NCI-H187 (cell line): ENCODE results near the gene COL28A1.
A peak's percentile ranks its signal among the peaks of the same experiment; 100 is the strongest.
"Not testable (repeated sequence)": the region's sequence is repeated elsewhere in the genome, so short reads cannot be mapped to it uniquely, and the experiment has no call there.

Experiments
- DNase-seq, 2 experiments: peaks; one replicate each; lab custom pipeline; 2025; lab: John Stamatoyannopoulos, UW

Gene COL28A1

DNA sequence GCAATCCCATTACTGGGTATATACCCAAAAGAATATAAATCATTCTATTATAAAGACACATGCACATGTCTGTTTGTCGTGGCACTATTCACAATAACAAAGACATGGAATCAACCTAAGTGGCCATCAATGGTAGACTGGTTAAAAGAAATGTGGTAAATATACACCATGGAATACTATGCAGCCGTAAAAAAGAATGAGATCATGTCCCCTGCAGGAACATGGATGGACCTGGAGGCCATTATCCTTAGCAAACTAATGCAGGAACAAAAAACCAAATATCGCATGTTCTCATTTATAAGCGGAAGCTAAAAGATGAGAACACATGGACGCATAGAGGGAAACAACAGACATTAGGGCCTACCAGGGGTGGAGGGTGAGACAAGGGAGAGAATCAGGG lies 25.9 kb upstream of the COL28A1 start:
- DNase-seq = not testable (repeated sequence)

DNA sequence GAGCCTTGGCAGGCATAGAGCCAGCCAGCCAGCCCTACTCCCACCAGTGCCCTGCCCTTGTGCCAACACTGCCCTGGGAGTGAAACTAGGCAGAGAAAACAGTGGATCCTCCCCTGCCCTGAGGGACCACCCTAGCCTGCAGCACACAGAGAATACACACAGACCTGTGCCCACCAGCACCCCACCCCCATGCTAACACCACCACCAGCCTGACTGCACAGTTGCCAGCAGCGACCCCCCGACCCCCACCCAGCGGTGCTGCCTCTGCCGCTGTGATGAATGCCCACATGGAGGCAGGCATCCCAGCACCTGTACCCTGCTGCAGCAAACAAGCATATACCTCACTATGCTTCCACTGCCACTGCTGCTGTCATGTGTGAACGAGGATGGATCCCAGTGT lies 21.6 kb upstream of the COL28A1 start:
- DNase-seq = no peak

- DNase-seq = no peak
These were observed 21.2 kb upstream of the COL28A1 start for GRCh38 chr7:7556852-7557251.

DNA sequence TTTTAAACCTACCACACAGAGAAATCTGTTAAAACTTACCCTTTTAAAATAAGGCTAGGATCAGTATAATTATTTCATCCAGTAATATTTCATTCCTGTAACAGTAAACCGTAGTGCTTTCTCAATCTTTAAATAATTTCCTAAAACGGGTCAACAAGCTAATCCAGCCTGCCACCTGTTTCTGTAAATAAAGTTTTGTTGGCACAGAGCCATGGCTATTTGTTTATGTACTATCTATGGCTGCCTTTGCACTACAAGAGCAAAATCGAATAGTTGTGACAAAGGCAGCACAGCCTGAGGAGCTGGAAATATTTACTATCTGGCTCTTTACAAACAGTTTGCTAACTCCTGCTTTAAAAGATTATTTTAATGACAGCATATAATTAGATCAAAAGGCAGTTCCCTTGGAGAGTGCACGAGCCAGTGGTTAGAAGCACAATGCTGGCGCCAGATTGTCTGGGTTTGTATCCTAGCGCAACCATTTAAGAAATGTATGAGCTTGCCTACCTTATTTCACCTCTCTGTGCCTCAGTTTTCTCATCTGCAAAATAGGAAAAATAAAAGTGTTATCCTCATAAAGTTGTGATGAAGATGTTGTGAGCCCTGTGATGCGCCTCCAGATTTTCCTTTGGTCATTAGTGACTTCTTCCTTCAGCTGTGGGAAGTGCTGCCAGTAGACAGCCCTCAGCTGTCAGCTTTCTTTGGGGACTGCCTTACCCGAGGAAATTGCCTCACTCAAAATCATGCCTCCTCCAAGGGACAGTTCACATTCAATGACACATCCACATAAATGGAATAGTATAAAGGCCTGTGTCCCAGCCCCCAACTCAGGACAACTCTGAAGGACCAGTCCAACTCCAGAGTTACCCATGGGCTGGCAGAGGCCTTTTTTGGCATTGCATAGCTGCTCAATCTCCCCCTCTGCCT lies 19.2 kb upstream of the COL28A1 start:
- DNase-seq = no peak

- DNase-seq = no peak
These were observed 18.4 kb upstream of the COL28A1 start for GRCh38 chr7:7554021-7554432.

DNA sequence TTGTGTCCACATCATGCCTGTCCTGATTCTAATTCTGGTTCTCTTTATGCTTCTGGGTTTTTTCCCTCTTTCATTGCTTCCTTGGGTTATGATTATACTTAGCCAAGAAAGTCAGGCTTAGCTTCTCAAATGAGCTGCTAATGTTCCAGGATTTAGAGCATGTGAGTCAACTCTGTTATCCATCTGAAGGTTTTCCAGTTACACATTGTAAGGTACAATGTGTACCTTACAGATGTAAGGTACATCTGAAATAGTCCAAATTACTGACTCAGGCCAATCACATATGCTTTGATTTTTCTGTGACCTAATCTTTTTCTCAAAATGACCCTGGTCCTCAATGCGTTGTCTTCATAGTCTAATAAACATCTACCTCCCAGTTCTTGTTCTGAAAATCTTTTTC lies 17.7 kb upstream of the COL28A1 start:
- no peak for DNase-seq

- no peak for DNase-seq
These were observed 16.5 kb upstream of the COL28A1 start for GRCh38 chr7:7552199-7552598.

DNA sequence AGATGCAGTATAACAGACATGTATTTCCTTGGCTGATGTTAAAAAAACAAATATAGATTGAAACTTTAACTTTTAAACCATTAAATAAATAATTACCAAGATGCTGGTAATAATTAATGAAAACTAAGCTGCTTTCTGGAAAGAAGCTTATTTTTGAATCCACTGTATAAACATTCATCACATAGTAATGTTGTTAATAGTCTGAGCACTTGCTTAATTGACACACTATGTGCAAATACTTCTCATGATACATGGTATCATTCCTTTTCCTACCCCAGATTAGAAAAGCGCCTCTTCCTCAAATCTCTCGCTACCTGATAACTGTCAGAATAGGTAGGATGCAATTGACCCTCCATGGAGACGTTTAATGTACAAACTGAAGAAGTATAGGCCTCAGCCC lies 15.0 kb upstream of the COL28A1 start:
- DNase-seq = no peak

DNA sequence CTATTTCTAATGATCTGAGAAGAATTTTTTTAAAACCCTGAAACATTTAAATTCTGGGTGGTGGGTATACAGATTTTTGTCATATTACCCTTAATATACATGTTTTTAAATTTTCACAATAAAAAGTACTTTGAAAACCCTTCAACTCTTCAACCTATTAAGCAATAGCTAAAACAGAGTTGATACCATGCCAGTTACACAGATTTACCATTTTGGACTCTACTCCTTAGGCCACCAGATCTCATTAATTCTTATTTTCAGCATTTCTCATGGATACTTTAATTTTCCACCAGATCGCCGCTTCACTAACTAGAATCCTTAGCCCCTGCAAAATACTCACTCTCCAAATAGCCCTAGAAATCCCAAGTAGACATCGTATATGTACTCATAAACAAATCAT lies 12.7 kb upstream of the COL28A1 start:
- DNase-seq = no peak

GRCh38 chr7:7542251-7542835 lies 6.7 kb upstream of the COL28A1 start:
- DNase-seq = no peak

DNA sequence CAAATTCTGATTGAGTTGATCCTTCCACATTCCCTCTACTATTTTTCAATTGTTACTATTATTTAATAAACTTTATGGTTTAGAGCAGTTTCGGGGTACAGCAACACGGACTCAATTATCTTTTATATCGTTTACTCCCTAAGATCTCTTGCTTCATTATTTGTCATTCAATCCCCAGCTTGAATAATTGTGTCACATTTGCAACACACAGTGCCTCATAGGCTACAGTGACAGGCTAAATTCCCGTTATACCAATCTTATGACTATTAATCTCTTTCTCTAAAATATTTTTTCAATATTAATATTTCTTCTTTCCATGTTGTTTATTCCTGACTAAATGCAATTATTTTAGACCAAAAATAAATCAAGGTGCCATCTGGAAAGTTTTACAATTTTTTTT lies 4.0 kb upstream of the COL28A1 start:
- no peak for DNase-seq

DNA sequence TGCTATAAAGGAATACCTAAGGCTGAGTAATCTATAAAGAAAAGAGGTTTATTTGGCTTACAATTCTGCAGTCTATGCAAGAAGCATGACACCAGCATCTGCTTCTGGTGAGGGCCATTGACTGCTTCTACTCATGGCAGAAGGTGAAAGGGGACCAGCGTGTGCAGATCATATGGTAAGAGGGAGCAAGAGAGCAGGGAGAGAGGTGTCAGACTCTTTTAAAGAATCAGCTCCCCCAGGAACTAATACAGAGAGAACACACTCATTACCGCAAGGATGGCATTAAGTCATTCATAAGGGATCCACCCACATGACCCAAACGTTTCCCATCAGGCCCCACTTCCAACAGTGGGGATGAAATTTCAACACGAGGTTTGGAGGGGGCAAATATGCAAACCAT lies 3.5 kb upstream of the COL28A1 start:
- no peak for DNase-seq

GRCh38 chr7:7537711-7538110 lies 2.0 kb upstream of the COL28A1 start:
- no peak for DNase-seq

DNA sequence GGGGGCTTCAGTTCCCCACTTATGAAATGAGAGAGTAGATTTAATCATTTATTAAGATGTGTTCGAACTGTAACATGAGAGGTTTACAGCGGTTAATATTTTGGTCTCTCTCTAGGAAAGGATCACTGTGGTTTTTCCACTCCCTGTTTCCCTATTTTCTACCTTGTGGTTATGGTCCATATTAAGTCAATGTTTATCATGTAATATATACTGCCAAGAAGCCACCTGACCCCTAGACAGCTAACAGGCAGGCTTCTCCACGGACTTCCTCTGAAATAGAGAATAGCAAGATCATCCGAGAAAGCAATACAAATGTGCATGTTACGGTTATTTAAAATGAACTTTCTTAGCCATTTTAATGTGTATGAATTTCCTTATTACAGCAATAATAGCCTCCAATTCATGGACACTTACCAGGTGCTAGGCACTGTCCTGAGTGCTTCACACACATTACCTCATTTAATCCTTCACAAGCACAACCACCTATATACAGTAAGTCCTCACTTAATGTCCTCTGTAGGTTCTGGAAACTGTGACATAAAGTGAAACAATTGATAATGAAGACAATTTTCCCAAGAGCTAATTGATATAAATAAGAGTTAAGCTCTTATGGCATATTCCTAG lies 835 bp upstream of the COL28A1 start:
- DNase-seq = no peak

DNA sequence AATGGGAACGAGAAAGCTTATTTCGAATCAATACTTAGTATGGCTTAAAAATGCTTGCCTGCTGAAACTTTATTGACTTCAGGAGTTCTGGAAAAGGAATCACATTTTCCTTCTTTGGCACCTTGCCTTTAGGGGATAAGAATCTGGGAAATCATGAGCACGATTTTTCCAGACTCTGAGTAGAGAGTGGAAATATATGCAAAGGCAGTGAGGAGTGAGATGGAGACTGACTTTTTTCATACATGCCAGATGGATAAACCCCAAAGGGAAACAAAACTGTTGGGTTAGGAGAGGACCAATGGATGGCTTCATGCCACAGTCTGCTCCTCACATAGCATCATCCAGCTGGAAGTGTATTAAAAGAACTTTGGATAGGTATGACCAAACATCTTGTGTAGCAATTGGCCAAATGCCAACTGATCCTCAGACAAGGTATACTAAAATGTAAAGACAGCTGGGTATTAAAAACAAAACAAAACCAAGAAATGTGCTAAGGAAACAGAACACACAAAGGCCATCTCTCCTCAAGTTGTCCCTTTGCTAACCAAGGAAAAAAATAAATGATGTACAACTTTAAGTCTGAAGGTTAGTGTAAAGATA lies 1.7 kb downstream of the COL28A1 start:
- no peak for DNase-seq

DNA sequence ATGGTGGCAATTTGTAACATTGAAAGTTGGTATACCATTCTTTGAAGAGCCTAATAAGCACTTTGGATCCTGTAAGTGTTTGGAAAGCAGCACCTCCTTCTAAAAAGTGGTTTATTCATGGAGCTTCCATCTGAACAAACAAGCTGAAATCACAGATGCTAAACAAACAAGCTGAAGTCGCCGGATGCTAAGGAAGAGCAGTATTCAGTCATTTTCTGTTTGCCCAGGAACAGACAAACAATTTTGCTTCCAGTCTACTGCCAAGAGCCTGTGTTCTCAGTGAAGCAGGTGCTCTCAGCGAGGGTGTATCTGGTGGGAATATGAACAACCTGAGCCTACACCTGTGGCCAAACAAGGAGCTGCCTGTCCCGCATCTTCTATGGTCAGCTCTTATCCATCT lies 6.3 kb downstream of the COL28A1 start:
- peak; percentile 11 to 32 for DNase-seq

- no peak for DNase-seq
These were observed 8.6 kb downstream of the COL28A1 start for GRCh38 chr7:7527047-7527446.

DNA sequence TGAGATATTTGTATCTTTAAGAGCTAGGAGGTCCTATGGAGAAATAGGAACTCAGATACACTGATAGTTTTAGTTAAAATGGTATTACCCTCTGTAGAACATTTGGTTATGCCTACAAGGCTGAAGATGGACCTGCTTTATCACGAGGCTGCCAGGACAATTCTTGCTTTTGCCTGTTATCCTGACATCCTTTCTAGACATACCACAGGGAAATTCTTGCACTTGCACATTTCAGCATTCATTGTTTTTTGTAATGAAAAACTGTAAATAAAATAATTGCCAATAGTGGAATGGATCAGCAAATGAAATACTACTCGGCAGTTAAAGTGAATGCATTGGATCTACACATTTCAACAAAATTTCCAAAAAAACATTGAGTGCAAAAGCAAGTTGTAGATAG lies 9.7 kb downstream of the COL28A1 start:
- no peak for DNase-seq

- no peak for DNase-seq
These were observed 11.6 kb downstream of the COL28A1 start for GRCh38 chr7:7524121-7524520.

DNA sequence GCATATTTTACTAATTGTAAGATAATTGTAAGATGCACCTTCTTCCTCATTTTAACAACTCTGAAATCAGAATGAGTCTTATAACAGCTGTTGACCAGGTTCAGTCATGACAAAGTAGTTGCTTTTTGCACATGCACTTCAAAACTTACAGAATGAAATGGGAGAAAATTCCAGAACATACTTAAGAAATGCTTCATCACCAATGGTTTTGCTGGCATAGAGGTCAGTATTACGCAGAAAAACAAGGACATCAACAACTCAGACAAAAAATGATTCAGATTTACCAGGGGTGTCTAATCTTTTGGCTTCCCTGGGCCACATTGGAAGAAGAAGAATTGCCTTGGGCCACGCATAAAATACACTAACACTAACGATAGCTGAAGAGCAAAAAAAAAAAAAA lies 13.3 kb downstream of the COL28A1 start:
- no peak for DNase-seq

GRCh38 chr7:7521259-7521658 lies 14.4 kb downstream of the COL28A1 start:
- DNase-seq = no peak

DNA sequence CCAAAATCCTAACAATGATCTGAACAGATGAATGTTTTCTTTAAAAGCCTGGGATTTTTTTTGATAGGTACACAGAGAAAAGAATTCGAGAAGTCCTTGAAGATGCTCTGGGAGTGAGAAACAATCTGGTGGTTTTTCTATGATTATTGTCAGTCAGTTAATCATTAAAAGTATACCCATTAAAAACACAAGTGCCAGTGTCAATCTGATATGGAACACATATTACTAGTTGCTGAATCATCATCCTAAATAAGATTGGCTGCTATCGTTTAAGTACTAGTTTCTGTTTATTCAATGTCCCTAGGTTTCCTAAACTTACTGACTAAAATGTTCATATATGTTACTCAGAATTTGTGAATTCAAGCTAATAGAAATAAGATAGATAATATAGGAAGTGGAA lies 16.1 kb downstream of the COL28A1 start:
- DNase-seq = no peak

GRCh38 chr7:7519056-7519455 lies 16.6 kb downstream of the COL28A1 start:
- no peak for DNase-seq
